Vagina (tissue), 2 donors: ENCODE data around the gene KIAA1671. TPM values are rescaled to one million over a fixed set of nuclear protein-coding genes. Genes with fewer than 3 reads are reported as not detected.

ENCODE experiments used
- DNase-seq, 2 donors: peaks; one replicate each; pipeline ENCODE4 v3.0.0-alpha.2; 2017; ENCODE audit errors: extremely low spot score in 2 of 2
- H3K27ac ChIP-seq: fragments of 200-600 bp; sonication (generic); one replicate; pipeline ENCODE4 v1.5.1; 2019
- H3K27me3 ChIP-seq: fragments of 200-600 bp; sonication (generic); one replicate; pipeline ENCODE4 v1.5.1; 2019
- H3K36me3 ChIP-seq, 2 donors: fragments of 200-600 bp; sonication (generic); one replicate each; pipeline ENCODE4 v1.5.1; 2017 to 2019
- H3K4me1 ChIP-seq: fragments of 200-600 bp; sonication (generic); one replicate; pipeline ENCODE4 v1.5.1; 2019
- H3K4me3 ChIP-seq, 2 donors: fragments of 200-600 bp; sonication (generic); 1 replicate in 1 of 2; 2 replicates in 1 of 2; pipeline ENCODE4 v1.5.1; 2016 to 2019
- H3K9me3 ChIP-seq: fragments of 200-600 bp; sonication (generic); one replicate; pipeline ENCODE4 v1.5.1; 2019
- CTCF ChIP-seq, 3 experiments: fragments of 450-650 bp in 2 of 3; fragments of 200-600 bp in 1 of 3; sonication (generic) in 1 of 3; IDR thresholded peaks; one replicate each; pipeline ENCODE4 v1.5.1; 2017 to 2019; ENCODE audit warnings: antibody characterized with exemption in 3 of 3, mild to moderate bottlenecking in 2 of 3, moderate library complexity in 2 of 3
- POLR2A ChIP-seq, 2 donors: fragments of 450-650 bp; IDR thresholded peaks; one replicate each; pipeline ENCODE4 v1.6.1; 2017; ENCODE audit warnings: antibody characterized with exemption in 2 of 2, mild to moderate bottlenecking in 2 of 2, moderate library complexity in 2 of 2
- POLR2AphosphoS5 ChIP-seq, 2 donors: sonication (generic); formaldehyde crosslinking; IDR thresholded peaks; one replicate each; pipeline ENCODE4 v1.9.0; 2017; ENCODE audit warnings: antibody characterized with exemption in 2 of 2, mild to moderate bottlenecking in 2 of 2, low read depth in 1 of 2; ENCODE audit not compliant: insufficient read depth in 1 of 2
- intact Hi-C: fragments of 100-400 bp; cut with DNase I; formaldehyde crosslinking; loops from one replicate; pipeline ENCODE4 v1.15.1; 2023
- total RNA-seq: library from RNA; depleted of rRNA; stranded (reverse); fragments of >200 nt; gene quantifications from one replicate; pipeline ENCODE4 v1.2.3, GENCODE V29; 2016

The KIAA1671 gene
- total RNA-seq, 1 donor from 2014 or later = 54.0 TPM

- no peak for DNase-seq
- H3K36me3 ChIP-seq = peaks cover 0 to 24% of the 10 kb centered on the region in 2 donors
- no peaks in the 10 kb centered on the region for H3K9me3 ChIP-seq
- intact Hi-C loops = no loop called here
- TF ChIP-seq CTCF (IDR thresholded peaks at IDR 0.05) (no peak), POLR2AphosphoS5 (IDR thresholded peaks at IDR 0.05; ENCODE audit: insufficient read depth in 1 of 2, low read depth in 1 of 2) (no peak), POLR2A (IDR thresholded peaks at IDR 0.05) (no peak)
- H3K4me3 ChIP-seq = no peak overlapping the region
- peaks cover 2% of the 10 kb centered on the region for H3K4me1 ChIP-seq
- no peak overlapping the region for H3K27ac ChIP-seq
- H3K27me3 ChIP-seq = no peaks in the 10 kb centered on the region
Observed at GRCh38 chr22:25038771-25039170, 86.3 kb downstream of the KIAA1671 start.

GRCh38 chr22:25039255-25039654 is 86.7 kb downstream of the KIAA1671 start:
- Histone ChIP-seq H3K9me3 (no peaks in the 10 kb centered on the region), H3K36me3 (peaks cover 0 to 24% of the 10 kb centered on the region in 2 donors), H3K4me3 (no peak overlapping the region), H3K4me1 (peaks cover 7% of the 10 kb centered on the region), H3K27ac (no peak overlapping the region), H3K27me3 (no peaks in the 10 kb centered on the region)
- no peak for TF ChIP-seq POLR2A (IDR thresholded peaks at IDR 0.05)
- no peak for TF ChIP-seq POLR2AphosphoS5 (IDR thresholded peaks at IDR 0.05; ENCODE audit: insufficient read depth in 1 of 2, low read depth in 1 of 2)
- no peak for TF ChIP-seq CTCF (IDR thresholded peaks at IDR 0.05)
- intact Hi-C loops = no loop called here
- DNase-seq = no peak

GRCh38 chr22:25039754-25040153 is 87.2 kb downstream of the KIAA1671 start:
- no peak for DNase-seq
- Histone ChIP-seq H3K27ac (no peak overlapping the region), H3K36me3 (peaks cover 0 to 24% of the 10 kb centered on the region in 2 donors), H3K9me3 (no peaks in the 10 kb centered on the region), H3K4me3 (no peak overlapping the region), H3K4me1 (peaks cover 12% of the 10 kb centered on the region), H3K27me3 (no peaks in the 10 kb centered on the region)
- no peak for TF ChIP-seq CTCF (IDR thresholded peaks at IDR 0.05)
- intact Hi-C loops = no loop called here

- DNase-seq = no peak
- Histone ChIP-seq H3K27ac (no peak overlapping the region), H3K9me3 (no peaks in the 10 kb centered on the region), H3K36me3 (peaks cover 0 to 4% of the 10 kb centered on the region in 2 donors), H3K4me3 (no peak overlapping the region), H3K27me3 (no peaks in the 10 kb centered on the region), H3K4me1 (peaks cover 16% of the 10 kb centered on the region)
- TF ChIP-seq POLR2A (IDR thresholded peaks at IDR 0.05) = no peak
- intact Hi-C loops = loop anchor here (5.0 kb wide), 1 partner anchor 93 kb away; the partner anchor contains the start of gene KIAA1671
Observed at GRCh38 chr22:25045159-25045558, 92.6 kb downstream of the KIAA1671 start.

- peaks cover 0 to 9% of the 10 kb centered on the region in 2 donors for H3K36me3 ChIP-seq
- TF ChIP-seq CTCF (IDR thresholded peaks at IDR 0.05) (no peak), POLR2AphosphoS5 (IDR thresholded peaks at IDR 0.05; ENCODE audit: insufficient read depth in 1 of 2, low read depth in 1 of 2) (no peak), POLR2A (IDR thresholded peaks at IDR 0.05) (no peak)
- intact Hi-C loops = loop anchor here (5.0 kb wide), 1 partner anchor 96 kb away; the partner anchor contains the start of gene KIAA1671
Observed at GRCh38 chr22:25048071-25048470, 95.6 kb downstream of the KIAA1671 start.

More at GRCh38 chr22:25048071-25048470, 95.6 kb downstream of the KIAA1671 start:
- Histone ChIP-seq H3K9me3 (no peaks in the 10 kb centered on the region), H3K4me3 (no peak overlapping the region), H3K27me3 (no peaks in the 10 kb centered on the region), H3K4me1 (peaks cover 16% of the 10 kb centered on the region), H3K27ac (no peak overlapping the region)
- no peak for DNase-seq
